G401.6 (cell line): ENCODE measurements around the gene WDR45B.

Source experiments
- FAIRE-seq: peaks from 2 replicates; lab custom pipeline; 2012; peaks lifted over from hg19 to GRCh38; lab: Jason Lieb, UNC

The WDR45B gene

GRCh38 chr17:82648165-82648668 is at the start of gene WDR45B:
Gene WDR45B (minus strand): TSS chr17:82648444. CDS start chr17:82648340, 104 bp downstream.
- no peak for FAIRE-seq

- FAIRE-seq = no peak
Observed at GRCh38 chr17:82697808-82698064, 49.5 kb upstream of the WDR45B start.

GRCh38 chr17:82696916-82697807 is 48.9 kb upstream of the WDR45B start:
- FAIRE-seq = no peak

GRCh38 chr17:82696259-82696658 is 48.0 kb upstream of the WDR45B start:
- FAIRE-seq = no peak

- FAIRE-seq = no peak
Observed at GRCh38 chr17:82694647-82695046, 46.4 kb upstream of the WDR45B start.

- no peak for FAIRE-seq
Observed at GRCh38 chr17:82693168-82693867, 45.1 kb upstream of the WDR45B start.

GRCh38 chr17:82692268-82692667 is 44.0 kb upstream of the WDR45B start:
- no peak for FAIRE-seq

GRCh38 chr17:82691714-82692113 is 43.5 kb upstream of the WDR45B start:
- no peak for FAIRE-seq

GRCh38 chr17:82690786-82691489 is 42.7 kb upstream of the WDR45B start:
- no peak for FAIRE-seq

- no peak for FAIRE-seq
Observed at GRCh38 chr17:82689077-82689476, 40.8 kb upstream of the WDR45B start.

GRCh38 chr17:82687871-82688270 is 39.6 kb upstream of the WDR45B start:
- no peak for FAIRE-seq

GRCh38 chr17:82687375-82687861 is 39.2 kb upstream of the WDR45B start:
- FAIRE-seq = no peak

- no peak for FAIRE-seq
Observed at GRCh38 chr17:82686366-82687324, 38.4 kb upstream of the WDR45B start.

- no peak for FAIRE-seq
Observed at GRCh38 chr17:82685291-82685690, 37.0 kb upstream of the WDR45B start.

GRCh38 chr17:82684228-82684841 is 36.1 kb upstream of the WDR45B start:
- FAIRE-seq = no peak

- FAIRE-seq = no peak
Observed at GRCh38 chr17:82683534-82683933, 35.3 kb upstream of the WDR45B start.

- no peak for FAIRE-seq
Observed at GRCh38 chr17:82681547-82681946, 33.3 kb upstream of the WDR45B start.

GRCh38 chr17:82679586-82680465 is 31.6 kb upstream of the WDR45B start:
- no peak for FAIRE-seq

GRCh38 chr17:82678265-82678891 is 30.1 kb upstream of the WDR45B start:
- FAIRE-seq = no peak
